Neural progenitor cell (in vitro differentiated cells): ENCODE data around the gene PFN4.

ENCODE experiments used
- EZH2phosphoT487 ChIP-seq: fragments of 200-600 bp; sonication (generic); IDR thresholded peaks from 2 replicates; pipeline ENCODE4 v1.6.1; 2017; ENCODE audit warnings: antibody characterized with exemption
- TF ChIP-seq, protein P1 (sequence below): fragments of 200-600 bp; sonication (generic); IDR thresholded peaks from 2 replicates; pipeline ENCODE4 v1.5.1; 2017; ENCODE audit warnings: antibody characterized with exemption, mild to moderate bottlenecking

DNA sequence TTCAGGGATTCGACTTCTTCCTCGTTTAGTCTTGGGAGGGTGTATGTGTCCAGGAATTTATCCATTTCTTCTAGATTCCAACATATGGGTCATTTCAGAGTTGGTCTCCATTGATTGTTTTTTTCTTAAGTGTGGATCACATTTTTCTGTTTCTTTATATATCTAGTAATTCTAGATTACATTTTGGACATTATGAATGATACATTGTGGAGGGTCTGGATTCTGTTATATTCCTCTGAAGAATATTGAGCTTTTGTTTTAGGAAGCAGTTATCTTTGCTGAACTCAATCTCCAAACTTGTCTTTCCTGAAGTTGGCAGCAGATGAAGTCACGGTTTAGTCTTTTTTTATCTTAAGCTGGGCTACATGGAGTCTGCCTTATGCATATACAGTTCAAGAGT, 9.4 kb upstream of the PFN4 start:
- TF ChIP-seq, protein P1, sequence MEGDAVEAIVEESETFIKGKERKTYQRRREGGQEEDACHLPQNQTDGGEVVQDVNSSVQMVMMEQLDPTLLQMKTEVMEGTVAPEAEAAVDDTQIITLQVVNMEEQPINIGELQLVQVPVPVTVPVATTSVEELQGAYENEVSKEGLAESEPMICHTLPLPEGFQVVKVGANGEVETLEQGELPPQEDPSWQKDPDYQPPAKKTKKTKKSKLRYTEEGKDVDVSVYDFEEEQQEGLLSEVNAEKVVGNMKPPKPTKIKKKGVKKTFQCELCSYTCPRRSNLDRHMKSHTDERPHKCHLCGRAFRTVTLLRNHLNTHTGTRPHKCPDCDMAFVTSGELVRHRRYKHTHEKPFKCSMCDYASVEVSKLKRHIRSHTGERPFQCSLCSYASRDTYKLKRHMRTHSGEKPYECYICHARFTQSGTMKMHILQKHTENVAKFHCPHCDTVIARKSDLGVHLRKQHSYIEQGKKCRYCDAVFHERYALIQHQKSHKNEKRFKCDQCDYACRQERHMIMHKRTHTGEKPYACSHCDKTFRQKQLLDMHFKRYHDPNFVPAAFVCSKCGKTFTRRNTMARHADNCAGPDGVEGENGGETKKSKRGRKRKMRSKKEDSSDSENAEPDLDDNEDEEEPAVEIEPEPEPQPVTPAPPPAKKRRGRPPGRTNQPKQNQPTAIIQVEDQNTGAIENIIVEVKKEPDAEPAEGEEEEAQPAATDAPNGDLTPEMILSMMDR: no peak
- no peak for TF ChIP-seq EZH2phosphoT487
